GM11168 (cell line): ENCODE data around the gene CLSTN3.

Source experiments
- in situ Hi-C: fragments of 300-500 bp; cut with MboI; formaldehyde crosslinking; loops from one replicate; pipeline ENCODE4 v1.12.0; 2022; ENCODE audit warnings: low sequenced_read_pairs; ENCODE audit not compliant: unreplicated experiment

The CLSTN3 gene

GRCh38 chr12:7145671-7146070 lies 15.5 kb downstream of the CLSTN3 start:
- in situ Hi-C loops, result no loop called here

GRCh38 chr12:7146228-7146627 lies 16.1 kb downstream of the CLSTN3 start:
- in situ Hi-C loops, result no loop called here

- in situ Hi-C loops, result no loop called here
These were observed 16.7 kb downstream of the CLSTN3 start for GRCh38 chr12:7146906-7147305.

- in situ Hi-C loops, result no loop called here
These were observed 20.2 kb downstream of the CLSTN3 start for GRCh38 chr12:7150356-7150755.

GRCh38 chr12:7150841-7151240 lies 20.7 kb downstream of the CLSTN3 start:
- in situ Hi-C loops, result no loop called here

- in situ Hi-C loops, result no loop called here
These were observed 21.4 kb downstream of the CLSTN3 start for GRCh38 chr12:7151532-7151931.

- in situ Hi-C loops, result no loop called here
These were observed 22.6 kb downstream of the CLSTN3 start for GRCh38 chr12:7152818-7153217.

- in situ Hi-C loops, result no loop called here
These were observed 23.9 kb downstream of the CLSTN3 start for GRCh38 chr12:7154042-7154441.

- in situ Hi-C loops, result no loop called here
These were observed 24.8 kb downstream of the CLSTN3 start for GRCh38 chr12:7154901-7155470.

- in situ Hi-C loops, result no loop called here
These were observed 25.4 kb downstream of the CLSTN3 start for GRCh38 chr12:7155471-7156034.

- in situ Hi-C loops, result no loop called here
These were observed 26.4 kb downstream of the CLSTN3 start for GRCh38 chr12:7156259-7157197.

- in situ Hi-C loops, result no loop called here
These were observed 27.2 kb downstream of the CLSTN3 start for GRCh38 chr12:7157391-7157790.

- in situ Hi-C loops, result no loop called here
These were observed 28.8 kb downstream of the CLSTN3 start for GRCh38 chr12:7158781-7159609.

GRCh38 chr12:7160183-7160582 lies 30.0 kb downstream of the CLSTN3 start:
- in situ Hi-C loops, result no loop called here

GRCh38 chr12:7161327-7161726 lies 31.2 kb downstream of the CLSTN3 start:
- in situ Hi-C loops, result no loop called here

- in situ Hi-C loops, result no loop called here
These were observed 31.6 kb downstream of the CLSTN3 start for GRCh38 chr12:7161811-7162210.

GRCh38 chr12:7162691-7163114 lies 32.5 kb downstream of the CLSTN3 start:
- in situ Hi-C loops, result no loop called here

- in situ Hi-C loops, result no loop called here
These were observed 39.8 kb downstream of the CLSTN3 start for GRCh38 chr12:7169951-7170350.

GRCh38 chr12:7171854-7172253 lies 41.7 kb downstream of the CLSTN3 start:
- in situ Hi-C loops, result no loop called here

GRCh38 chr12:7175493-7175892 lies 45.3 kb downstream of the CLSTN3 start:
- in situ Hi-C loops, result no loop called here
